HCT116 (cell line): Measurements from ENCODE around the gene ZEB1. TPM values are rescaled to one million over a fixed set of nuclear protein-coding genes. Genes with fewer than 3 reads are reported as not detected.

Source experiments
- ATAC-seq: fragments of 200-7000 bp; cut with Tn5 transposase; 2 replicates; pipeline ENCODE4 v1.9.1; 2020; ENCODE audit warnings: mild to moderate bottlenecking, moderate library complexity
- BruUV-seq: library from RNA; stranded (reverse); fragments of 400-500 nt; replicated peaks from 2 replicates; lab custom pipeline; 2021; lab: Mats Ljungman, UMichigan
- CTCF ChIA-PET: fragments of 300-600 bp; sonication (Branson Sonifier 250); formaldehyde crosslinking; loops from one replicate; lab custom pipeline; 2021; ENCODE audit warnings: antibody characterized with exemption; lab: Charles Lee
- POLR2A ChIA-PET: fragments of 300-600, 350-600 bp; sonication (Branson Sonifier 250); formaldehyde crosslinking; loops from one replicate; lab custom pipeline; 2021; ENCODE audit warnings: antibody characterized with exemption; lab: Charles Lee
- RAD21 ChIA-PET, 2 experiments: fragments of 300-600 bp; sonication (Branson Sonifier 250); formaldehyde crosslinking; loops; one replicate each; lab custom pipeline; 2023; ENCODE audit warnings: low total read pairs in 2 of 2; ENCODE audit not compliant: uncharacterized antibody in 2 of 2, unreplicated experiment in 2 of 2, low non-redundant PET in 1 of 2; lab: Charles Lee
- DNase-seq: peaks from one replicate; pipeline ENCODE4 v3.0.0-alpha.2; 2010; ENCODE audit warnings: low read depth, low spot score
- H2AFZ ChIP-seq: fragments of 200-600 bp; shearing (Covaris generic), sonication (generic); 2 replicates; pipeline ENCODE4 v1.6.1; 2017; ENCODE audit warnings: low read depth, mixed run types, mixed read lengths, antibody characterized with exemption, low read length; ENCODE audit not compliant: poor library complexity, severe bottlenecking
- H3K27ac ChIP-seq: 2 replicates; pipeline ENCODE4 v1.5.1; 2012; ENCODE audit warnings: low read depth, low read length
- H3K27me3 ChIP-seq: fragments of 200-600 bp; sonication (generic); 2 replicates; pipeline ENCODE4 v1.6.1; 2016; ENCODE audit warnings: mixed run types, low read length, mixed read lengths; ENCODE audit not compliant: insufficient read depth
- H3K36me3 ChIP-seq, 2 experiments: fragments of 200-500 bp in 1 of 2; fragments of 200-600 bp in 1 of 2; sonication (Bioruptor generic) in 1 of 2; sonication (generic) in 1 of 2; 2 replicates each; pipeline versions ENCODE4 v1.5.1 to v1.6.1; 2014 to 2016; ENCODE audit warnings: low read length in 2 of 2, inconsistent platforms in 1 of 2, mixed read lengths in 1 of 2, mixed run types in 1 of 2; ENCODE audit not compliant: insufficient read depth in 2 of 2, control insufficient read depth in 1 of 2
- H3K4me1 ChIP-seq, 2 experiments: fragments of 200-600 bp in 1 of 2; sonication (generic) in 1 of 2; 2 replicates each; pipeline versions ENCODE4 v1.5.1 to v1.6.1; 2012 to 2017; ENCODE audit warnings: low read length in 2 of 2, inconsistent platforms in 1 of 2, mild to moderate bottlenecking in 1 of 2, mixed read lengths in 1 of 2, mixed run types in 1 of 2, moderate library complexity in 1 of 2; ENCODE audit not compliant: insufficient read depth in 2 of 2, control insufficient read depth in 1 of 2
- H3K4me2 ChIP-seq: fragments of 200-600 bp; sonication (generic); 2 replicates; pipeline ENCODE4 v1.6.1; 2017; ENCODE audit warnings: mixed run types, low read length, mixed read lengths
- H3K4me3 ChIP-seq, 2 experiments: fragments of 200-600 bp in 1 of 2; sonication (generic) in 1 of 2; replicated peaks in 1 of 2; 2 replicates each; pipeline ENCODE4 v1.5.1; 2011 to 2016; ENCODE audit warnings: low read length in 2 of 2, control low read depth in 1 of 2, low read depth in 1 of 2, mild to moderate bottlenecking in 1 of 2, mixed read lengths in 1 of 2, mixed run types in 1 of 2
- H3K79me2 ChIP-seq: fragments of 200-600 bp; sonication (generic); 2 replicates; pipeline ENCODE4 v1.6.1; 2017; ENCODE audit warnings: mild to moderate bottlenecking, mixed run types, low read length, moderate library complexity, mixed read lengths; ENCODE audit not compliant: insufficient read depth
- H3K9ac ChIP-seq: fragments of 200-600 bp; sonication (generic); 2 replicates; pipeline ENCODE4 v1.6.1; 2016; ENCODE audit warnings: low read length, mixed read lengths
- H3K9me2 ChIP-seq: fragments of 200-600 bp; sonication (generic), shearing (Covaris generic); 2 replicates; pipeline ENCODE4 v1.6.1; 2017; ENCODE audit warnings: mixed run types, mild to moderate bottlenecking, moderate library complexity; ENCODE audit not compliant: insufficient read depth
- H3K9me3 ChIP-seq, 2 experiments: fragments of 200-500 bp in 1 of 2; fragments of 200-600 bp in 1 of 2; sonication (Bioruptor generic) in 1 of 2; sonication (generic) in 1 of 2; 2 replicates each; pipeline ENCODE4 v1.6.1; 2014 to 2017; ENCODE audit warnings: low read length in 2 of 2, mixed read lengths in 2 of 2, inconsistent platforms in 1 of 2, low read depth in 1 of 2, mild to moderate bottlenecking in 1 of 2, mixed run types in 1 of 2, moderate library complexity in 1 of 2; ENCODE audit not compliant: control insufficient read depth in 1 of 2, insufficient read depth in 1 of 2
- H4K20me1 ChIP-seq: fragments of 200-600 bp; sonication (generic), shearing (Covaris generic); 2 replicates; pipeline ENCODE4 v1.6.1; 2017; ENCODE audit warnings: mixed run types, mild to moderate bottlenecking, moderate library complexity; ENCODE audit not compliant: insufficient read depth
- ATF3 ChIP-seq: IDR thresholded peaks from 2 replicates; pipeline ENCODE4 v1.6.1; 2012
- CBX3 ChIP-seq: IDR thresholded peaks from 2 replicates; pipeline ENCODE4 v1.6.1; 2012; ENCODE audit warnings: low read depth
- CEBPB ChIP-seq: IDR thresholded peaks from 2 replicates; pipeline ENCODE4 v1.6.1; 2012; ENCODE audit warnings: low read depth
- EGR1 ChIP-seq: IDR thresholded peaks from 2 replicates; pipeline ENCODE4 v1.6.1; 2012; ENCODE audit warnings: low read depth
- ELF1 ChIP-seq: IDR thresholded peaks from 2 replicates; pipeline ENCODE4 v1.6.1; 2012; ENCODE audit warnings: low read depth, borderline replicate concordance
- EZH2phosphoT487 ChIP-seq: fragments of 200-600 bp; IDR thresholded peaks from 2 replicates; pipeline ENCODE4 v1.6.1; 2018; ENCODE audit warnings: antibody characterized with exemption, borderline replicate concordance
- JUND ChIP-seq: IDR thresholded peaks from 2 replicates; pipeline ENCODE4 v1.6.1; 2012
- MAX ChIP-seq: IDR thresholded peaks from 2 replicates; pipeline ENCODE4 v1.6.1; 2012
- POLR2A ChIP-seq: IDR thresholded peaks from 2 replicates; pipeline ENCODE4 v1.7.0; 2011; ENCODE audit warnings: borderline replicate concordance; ENCODE audit not compliant: insufficient read depth, insufficient read length; ENCODE audit errors: extremely low read depth
- REST ChIP-seq: IDR thresholded peaks from 2 replicates; pipeline ENCODE4 v1.6.1; 2012; ENCODE audit warnings: low read depth
- SIN3A ChIP-seq: IDR thresholded peaks from 2 replicates; pipeline ENCODE4 v1.6.1; 2012; ENCODE audit warnings: low read depth
- SRF ChIP-seq: IDR thresholded peaks from 2 replicates; pipeline ENCODE4 v1.6.1; 2012; ENCODE audit warnings: low read depth
- YY1 ChIP-seq: IDR thresholded peaks from 2 replicates; pipeline ENCODE4 v1.6.1; 2011; ENCODE audit warnings: low read length, low read depth, moderate library complexity, mild to moderate bottlenecking; ENCODE audit not compliant: insufficient replicate concordance; ENCODE audit errors: extremely low read depth
- ZNF274 ChIP-seq: fragments of 200-500 bp; sonication (Bioruptor generic); IDR thresholded peaks from 2 replicates; pipeline ENCODE4 v1.6.1; 2014; ENCODE audit warnings: mild to moderate bottlenecking, low read depth, low read length, inconsistent platforms
- intact Hi-C: fragments of 100-400 bp; cut with micrococcal nuclease; formaldehyde crosslinking; loops from 2 replicates; pipeline ENCODE4 v1.10.0; 2022
- total RNA-seq: library from RNA; stranded (reverse); gene quantifications from one replicate; pipeline ENCODE4 v1.2.1, GENCODE V29; 2021; ENCODE audit not compliant: unreplicated experiment

ZEB1 gene
- total RNA-seq, 1 experiment from 2014 or later: 3.4 TPM

GRCh38 chr10:31299119-31299518 is 19.9 kb upstream of the ZEB1 start:
- H3K27ac ChIP-seq: no peak overlapping the region
- CTCF ChIA-PET: no interaction called here
- peak overlapping the region; percentile 67 for H2AFZ ChIP-seq
- POLR2A ChIA-PET: interaction anchor here (1.0 to 1.3 kb wide), 2 partner anchors 8 to 10 kb away, joined by 3 to 4 read pairs; no protein-coding TSS in a partner anchor
- DNase-seq (no peak), ATAC-seq (no peak)
- H3K9me2 ChIP-seq: no peaks in the 10 kb centered on the region
- H3K79me2 ChIP-seq: no peaks in the 10 kb centered on the region
- intact Hi-C loops: no loop called here
- H3K4me2 ChIP-seq: no peak overlapping the region
- no TSS peak for BruUV-seq
- H3K36me3 ChIP-seq: no peaks in the 10 kb centered on the region
- TF ChIP-seq JUND (no peak), POLR2A (no peak), YY1 (no peak), CEBPB (no peak), CBX3 (no peak), ZNF274 (no peak), MAX (no peak), ATF3 (no peak)
- H3K27me3 ChIP-seq: no peaks in the 10 kb centered on the region
- H3K4me1 ChIP-seq: no peaks in the 10 kb centered on the region
- H4K20me1 ChIP-seq: no peaks in the 10 kb centered on the region
- no peak overlapping the region for H3K4me3 ChIP-seq
- RAD21 ChIA-PET: no interaction called here
- no peaks in the 10 kb centered on the region for H3K9me3 ChIP-seq
- no peak overlapping the region for H3K9ac ChIP-seq

GRCh38 chr10:31303212-31303611 is 15.8 kb upstream of the ZEB1 start:
- CTCF ChIA-PET: no interaction called here
- ATAC-seq (no peak), DNase-seq (no peak)
- H3K36me3 ChIP-seq: no peaks in the 10 kb centered on the region
- H3K4me3 ChIP-seq: no peak overlapping the region
- H4K20me1 ChIP-seq: no peaks in the 10 kb centered on the region
- H2AFZ ChIP-seq: no peak overlapping the region
- no peak overlapping the region for H3K9ac ChIP-seq
- no peak overlapping the region for H3K4me2 ChIP-seq
- no peak overlapping the region for H3K27ac ChIP-seq
- no TSS peak for BruUV-seq
- H3K9me3 ChIP-seq: no peaks in the 10 kb centered on the region
- no peak for TF ChIP-seq ELF1
- TF ChIP-seq YY1: no peak
- TF ChIP-seq EGR1: no peak
- TF ChIP-seq REST: no peak
- TF ChIP-seq SIN3A: no peak
- TF ChIP-seq EZH2phosphoT487: no peak
- no peak for TF ChIP-seq ATF3
- no peak for TF ChIP-seq CBX3
- no peak for TF ChIP-seq SRF
- RAD21 ChIA-PET: no interaction called here
- H3K4me1 ChIP-seq: no peaks in the 10 kb centered on the region
- H3K9me2 ChIP-seq: no peaks in the 10 kb centered on the region
- H3K79me2 ChIP-seq: no peaks in the 10 kb centered on the region
- intact Hi-C loops: no loop called here
- no peaks in the 10 kb centered on the region for H3K27me3 ChIP-seq
- POLR2A ChIA-PET: no interaction called here
